Measurements from ENCODE around the gene CYP4B1.

DNA sequence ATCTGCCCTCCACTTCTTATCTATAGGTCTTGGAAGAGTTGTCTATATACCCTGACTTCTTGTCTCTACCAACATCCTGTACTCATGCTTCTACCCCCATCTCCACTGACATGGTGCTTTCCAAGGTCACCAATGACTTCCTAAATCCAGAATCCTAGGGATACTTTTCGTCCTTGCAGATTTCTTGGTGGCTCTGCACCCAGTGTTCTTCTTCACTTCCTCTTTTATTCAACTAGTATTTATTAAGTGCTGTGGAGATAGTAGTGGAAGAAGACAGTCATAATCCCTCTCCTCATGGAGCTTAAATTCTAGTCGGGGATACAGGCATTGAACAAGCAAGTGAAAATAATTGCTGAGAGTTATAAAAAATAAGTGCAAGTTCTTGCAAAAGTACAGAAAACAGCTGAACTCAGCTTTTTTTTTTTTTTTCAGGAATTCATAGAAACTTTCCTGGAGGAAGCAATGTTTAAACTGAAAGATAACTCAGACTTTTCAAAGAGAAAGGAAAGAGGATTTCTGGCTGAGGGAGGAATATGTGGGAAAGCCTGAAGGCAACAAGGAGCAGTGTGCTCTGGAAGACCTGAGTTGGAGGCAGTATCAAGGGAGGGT, 38.2 kb upstream of the CYP4B1 start:
- TF ChIP-seq YY1 (IDR thresholded peaks at IDR 0.05; ENCODE audit: low read depth) (no peak), REST (IDR thresholded peaks at IDR 0.05; ENCODE audit: low read depth) (no peak), TEAD4 (IDR thresholded peaks at IDR 0.05) (no peak), EP300 (IDR thresholded peaks at IDR 0.05; ENCODE audit: borderline replicate concordance) (no peak), CEBPB (IDR thresholded peaks at IDR 0.05) (no peak), TAF1 (IDR thresholded peaks at IDR 0.05; ENCODE audit: low read depth) (no peak), ZBTB7A (IDR thresholded peaks at IDR 0.05; ENCODE audit: low read depth) (no peak), NFIC (IDR thresholded peaks at IDR 0.05) (no peak), EGR1 (IDR thresholded peaks at IDR 0.05) (no peak), TCF12 (IDR thresholded peaks at IDR 0.05; ENCODE audit: low read depth) (no peak), CREB1 (IDR thresholded peaks at IDR 0.05; ENCODE audit: low read depth) (no peak)
